Measurements from ENCODE around the gene SLMAP. TPM values are rescaled to one million over a fixed set of nuclear protein-coding genes. Genes with fewer than 3 reads are reported as not detected.

Gene SLMAP
- total and polyA plus RNA-seq, 9 donors: 39.3 to 63.2 (median 47.6) TPM

GRCh38 chr3:57923752-57924151, 167.6 kb downstream of the SLMAP start:
- no peaks in the 10 kb centered on the region for H3K9me3 ChIP-seq (replicated peaks; ENCODE audit: control insufficient read depth, low read depth, low read length)
- no peak overlapping the region for H3K4me3 ChIP-seq (ENCODE audit: low read length)
- no peak overlapping the region for H3K27ac ChIP-seq (ENCODE audit: low read length)
- H3K27me3 ChIP-seq (ENCODE audit: control insufficient read depth, insufficient read depth, low read length): no peaks in the 10 kb centered on the region
- peaks cover 20% of the 10 kb centered on the region for H3K36me3 ChIP-seq (ENCODE audit: control insufficient read depth, insufficient read depth, low read length)
- no peaks in the 10 kb centered on the region for H3K4me1 ChIP-seq (ENCODE audit: control insufficient read depth, insufficient read depth, low read length)
- no peak for DNase-seq
- WGBS (ENCODE audit: insufficient coverage): 89% methylated on average over 2 of the region's 2 CpGs

- H3K27me3 ChIP-seq (ENCODE audit: control insufficient read depth, insufficient read depth, low read length): no peaks in the 10 kb centered on the region
These were observed 171.1 kb downstream of the SLMAP start for GRCh38 chr3:57927166-57927565.

GRCh38 chr3:57927916-57928315, 171.8 kb downstream of the SLMAP start:
- no peak overlapping the region for H3K27ac ChIP-seq (ENCODE audit: low read length)
- no peaks in the 10 kb centered on the region for H3K9me3 ChIP-seq (replicated peaks; ENCODE audit: control insufficient read depth, low read depth, low read length)
- no CpG with 5 or more reads among the region's 3 CpGs for WGBS (ENCODE audit: insufficient coverage)
- no peak overlapping the region for H3K4me3 ChIP-seq (ENCODE audit: low read length)
- DNase-seq: no peak
- H3K36me3 ChIP-seq (ENCODE audit: control insufficient read depth, insufficient read depth, low read length): peaks cover 13% of the 10 kb centered on the region
- H3K27me3 ChIP-seq (ENCODE audit: control insufficient read depth, insufficient read depth, low read length): no peaks in the 10 kb centered on the region
- H3K4me1 ChIP-seq (ENCODE audit: control insufficient read depth, insufficient read depth, low read length): no peaks in the 10 kb centered on the region

More at GRCh38 chr3:57927166-57927565, 171.1 kb downstream of the SLMAP start:
- H3K27ac ChIP-seq (ENCODE audit: low read length): no peak overlapping the region
- 94% methylated on average over 2 of the region's 5 CpGs for WGBS (ENCODE audit: insufficient coverage)
- H3K9me3 ChIP-seq (replicated peaks; ENCODE audit: control insufficient read depth, low read depth, low read length): no peaks in the 10 kb centered on the region
- peaks cover 16% of the 10 kb centered on the region for H3K36me3 ChIP-seq (ENCODE audit: control insufficient read depth, insufficient read depth, low read length)
- H3K4me1 ChIP-seq (ENCODE audit: control insufficient read depth, insufficient read depth, low read length): no peaks in the 10 kb centered on the region
- H3K4me3 ChIP-seq (ENCODE audit: low read length): no peak overlapping the region
- DNase-seq: no peak

GRCh38 chr3:57928511-57928910, 172.4 kb downstream of the SLMAP start:
- no peaks in the 10 kb centered on the region for H3K9me3 ChIP-seq (replicated peaks; ENCODE audit: control insufficient read depth, low read depth, low read length)
- no peaks in the 10 kb centered on the region for H3K27me3 ChIP-seq (ENCODE audit: control insufficient read depth, insufficient read depth, low read length)
- DNase-seq: no peak
- H3K4me1 ChIP-seq (ENCODE audit: control insufficient read depth, insufficient read depth, low read length): no peaks in the 10 kb centered on the region
- H3K36me3 ChIP-seq (ENCODE audit: control insufficient read depth, insufficient read depth, low read length): peaks cover 8% of the 10 kb centered on the region
- no peak overlapping the region for H3K4me3 ChIP-seq (ENCODE audit: low read length)
- WGBS (ENCODE audit: insufficient coverage): no CpG with 5 or more reads among the region's 2 CpGs
- no peak overlapping the region for H3K27ac ChIP-seq (ENCODE audit: low read length)

GRCh38 chr3:57929988-57930387, 173.9 kb downstream of the SLMAP start:
- Histone ChIP-seq H3K4me1 (ENCODE audit: control insufficient read depth, insufficient read depth, low read length) (no peaks in the 10 kb centered on the region), H3K9me3 (replicated peaks; ENCODE audit: control insufficient read depth, low read depth, low read length) (no peaks in the 10 kb centered on the region), H3K4me3 (ENCODE audit: low read length) (no peak overlapping the region), H3K36me3 (ENCODE audit: control insufficient read depth, insufficient read depth, low read length) (peaks cover 5% of the 10 kb centered on the region), H3K27me3 (ENCODE audit: control insufficient read depth, insufficient read depth, low read length) (no peaks in the 10 kb centered on the region), H3K27ac (ENCODE audit: low read length) (no peak overlapping the region)
- no peak for DNase-seq
- no CpG with 5 or more reads among the region's 2 CpGs for WGBS (ENCODE audit: insufficient coverage)

- Histone ChIP-seq H3K4me3 (ENCODE audit: low read length) (no peak overlapping the region), H3K9me3 (replicated peaks; ENCODE audit: control insufficient read depth, low read depth, low read length) (no peaks in the 10 kb centered on the region), H3K27ac (ENCODE audit: low read length) (no peak overlapping the region), H3K27me3 (ENCODE audit: control insufficient read depth, insufficient read depth, low read length) (no peaks in the 10 kb centered on the region), H3K4me1 (ENCODE audit: control insufficient read depth, insufficient read depth, low read length) (no peaks in the 10 kb centered on the region), H3K36me3 (ENCODE audit: control insufficient read depth, insufficient read depth, low read length) (no peaks in the 10 kb centered on the region)
- no peak for DNase-seq
- WGBS (ENCODE audit: insufficient coverage): no CpG with 5 or more reads among the region's 2 CpGs
These were observed 177.5 kb downstream of the SLMAP start for GRCh38 chr3:57933602-57934001.

- Histone ChIP-seq H3K36me3 (ENCODE audit: control insufficient read depth, insufficient read depth, low read length) (no peaks in the 10 kb centered on the region), H3K27me3 (ENCODE audit: control insufficient read depth, insufficient read depth, low read length) (no peaks in the 10 kb centered on the region), H3K27ac (ENCODE audit: low read length) (no peak overlapping the region)
These were observed 178.3 kb downstream of the SLMAP start for GRCh38 chr3:57934373-57934772.

GRCh38 chr3:57935539-57935938, 179.4 kb downstream of the SLMAP start:
- Histone ChIP-seq H3K4me3 (ENCODE audit: low read length) (no peak overlapping the region), H3K9me3 (replicated peaks; ENCODE audit: control insufficient read depth, low read depth, low read length) (no peaks in the 10 kb centered on the region), H3K36me3 (ENCODE audit: control insufficient read depth, insufficient read depth, low read length) (no peaks in the 10 kb centered on the region), H3K27ac (ENCODE audit: low read length) (no peak overlapping the region), H3K27me3 (ENCODE audit: control insufficient read depth, insufficient read depth, low read length) (no peaks in the 10 kb centered on the region), H3K4me1 (ENCODE audit: control insufficient read depth, insufficient read depth, low read length) (no peaks in the 10 kb centered on the region)
- no peak for DNase-seq
- WGBS (ENCODE audit: insufficient coverage): no CpG with 5 or more reads among the region's 3 CpGs

More at GRCh38 chr3:57934373-57934772, 178.3 kb downstream of the SLMAP start:
- H3K9me3 ChIP-seq (replicated peaks; ENCODE audit: control insufficient read depth, low read depth, low read length): no peaks in the 10 kb centered on the region
- H3K4me1 ChIP-seq (ENCODE audit: control insufficient read depth, insufficient read depth, low read length): no peaks in the 10 kb centered on the region
- no peak for DNase-seq
- no peak overlapping the region for H3K4me3 ChIP-seq (ENCODE audit: low read length)
- WGBS (ENCODE audit: insufficient coverage): no CpG with 5 or more reads among the region's 7 CpGs

- DNase-seq: no peak
- Histone ChIP-seq H3K4me1 (ENCODE audit: control insufficient read depth, insufficient read depth, low read length) (no peaks in the 10 kb centered on the region), H3K4me3 (ENCODE audit: low read length) (no peak overlapping the region), H3K36me3 (ENCODE audit: control insufficient read depth, insufficient read depth, low read length) (no peaks in the 10 kb centered on the region), H3K9me3 (replicated peaks; ENCODE audit: control insufficient read depth, low read depth, low read length) (no peaks in the 10 kb centered on the region), H3K27ac (ENCODE audit: low read length) (no peak overlapping the region), H3K27me3 (ENCODE audit: control insufficient read depth, insufficient read depth, low read length) (no peaks in the 10 kb centered on the region)
- 90% methylated on average over 2 of the region's 3 CpGs for WGBS (ENCODE audit: insufficient coverage)
These were observed 181.0 kb downstream of the SLMAP start for GRCh38 chr3:57937092-57937491.

- Histone ChIP-seq H3K27ac (ENCODE audit: low read length) (no peak overlapping the region), H3K27me3 (ENCODE audit: control insufficient read depth, insufficient read depth, low read length) (no peaks in the 10 kb centered on the region), H3K9me3 (replicated peaks; ENCODE audit: control insufficient read depth, low read depth, low read length) (no peaks in the 10 kb centered on the region), H3K36me3 (ENCODE audit: control insufficient read depth, insufficient read depth, low read length) (no peaks in the 10 kb centered on the region), H3K4me1 (ENCODE audit: control insufficient read depth, insufficient read depth, low read length) (peaks cover 6% of the 10 kb centered on the region), H3K4me3 (ENCODE audit: low read length) (no peak overlapping the region)
- 78% methylated on average over 4 of the region's 4 CpGs for WGBS (ENCODE audit: insufficient coverage)
- DNase-seq: no peak
These were observed 183.7 kb downstream of the SLMAP start for GRCh38 chr3:57939775-57940174.

- no peaks in the 10 kb centered on the region for H3K9me3 ChIP-seq (replicated peaks; ENCODE audit: control insufficient read depth, low read depth, low read length)
- no peak for DNase-seq
- no peak overlapping the region for H3K27ac ChIP-seq (ENCODE audit: low read length)
- no peak overlapping the region for H3K4me3 ChIP-seq (ENCODE audit: low read length)
- no peaks in the 10 kb centered on the region for H3K36me3 ChIP-seq (ENCODE audit: control insufficient read depth, insufficient read depth, low read length)
- H3K27me3 ChIP-seq (ENCODE audit: control insufficient read depth, insufficient read depth, low read length): no peaks in the 10 kb centered on the region
- peaks cover 6% of the 10 kb centered on the region for H3K4me1 ChIP-seq (ENCODE audit: control insufficient read depth, insufficient read depth, low read length)
These were observed 186.3 kb downstream of the SLMAP start for GRCh38 chr3:57942388-57942787.

All from muscle of leg (tissue), 11 donors.